Activated CD8-positive, alpha-beta memory T cell treated with anti-CD3 and anti-CD28 coated beads for 24 hours (primary cell): ENCODE data around the gene OTUD1.

Experiments used
- DNase-seq: peaks from one replicate; pipeline ENCODE4 v3.0.0-alpha.2; 2020

OTUD1 gene

GRCh38 chr10:23472181-23472580 is 33.3 kb downstream of the OTUD1 start:
- no peak for DNase-seq

GRCh38 chr10:23474081-23474480 is 35.2 kb downstream of the OTUD1 start:
- no peak for DNase-seq

GRCh38 chr10:23474626-23475025 is 35.8 kb downstream of the OTUD1 start:
- no peak for DNase-seq

GRCh38 chr10:23478570-23478969 is 39.7 kb downstream of the OTUD1 start:
- no peak for DNase-seq

GRCh38 chr10:23479798-23480473 is 41.1 kb downstream of the OTUD1 start:
- no peak for DNase-seq

- DNase-seq: no peak
Observed at GRCh38 chr10:23481363-23481961, 42.6 kb downstream of the OTUD1 start.

- DNase-seq: no peak
Observed at GRCh38 chr10:23490115-23490514, 51.2 kb downstream of the OTUD1 start.
